Measurements from ENCODE around the gene HP. TPM values are rescaled to one million over a fixed set of nuclear protein-coding genes. Genes with fewer than 3 reads are reported as not detected.

HP gene
- total RNA-seq, 4 donors from 2014 or later = 0.93 to 19.9 (median 1.3) TPM; not detected in 1

DNA sequence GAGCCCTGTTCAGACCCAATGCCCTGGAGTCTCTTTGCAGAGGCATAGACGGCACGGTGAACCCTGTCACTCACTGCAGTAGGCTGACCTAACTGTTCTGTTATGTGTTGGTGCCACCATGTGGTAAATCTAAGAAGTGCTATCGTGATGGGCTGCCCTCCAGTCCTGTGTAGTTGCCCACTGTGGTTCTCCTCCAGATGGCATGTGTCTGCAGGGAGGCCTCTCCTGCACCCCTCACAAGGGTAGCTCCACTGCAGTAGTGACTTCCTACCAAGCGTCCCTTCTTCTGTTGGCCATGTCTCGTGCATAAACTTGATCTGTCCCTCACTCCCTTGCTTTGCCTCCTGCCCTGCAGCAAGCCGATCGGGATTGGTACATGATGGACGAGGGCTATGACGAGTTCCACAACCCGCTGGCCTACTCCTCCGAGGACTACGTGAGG lies 45.1 kb downstream of the HP start:
- peaks cover 79 to 80% of the 10 kb centered on the region in 2 donors for H3K36me3 ChIP-seq
- DNase-seq = peak; percentile 12 to 28
- peaks cover 7 to 8% of the 10 kb centered on the region in 2 donors for H3K4me1 ChIP-seq
- TF ChIP-seq POLR2A (IDR thresholded peaks at IDR 0.05) = no peak
- TF ChIP-seq, protein P1, sequence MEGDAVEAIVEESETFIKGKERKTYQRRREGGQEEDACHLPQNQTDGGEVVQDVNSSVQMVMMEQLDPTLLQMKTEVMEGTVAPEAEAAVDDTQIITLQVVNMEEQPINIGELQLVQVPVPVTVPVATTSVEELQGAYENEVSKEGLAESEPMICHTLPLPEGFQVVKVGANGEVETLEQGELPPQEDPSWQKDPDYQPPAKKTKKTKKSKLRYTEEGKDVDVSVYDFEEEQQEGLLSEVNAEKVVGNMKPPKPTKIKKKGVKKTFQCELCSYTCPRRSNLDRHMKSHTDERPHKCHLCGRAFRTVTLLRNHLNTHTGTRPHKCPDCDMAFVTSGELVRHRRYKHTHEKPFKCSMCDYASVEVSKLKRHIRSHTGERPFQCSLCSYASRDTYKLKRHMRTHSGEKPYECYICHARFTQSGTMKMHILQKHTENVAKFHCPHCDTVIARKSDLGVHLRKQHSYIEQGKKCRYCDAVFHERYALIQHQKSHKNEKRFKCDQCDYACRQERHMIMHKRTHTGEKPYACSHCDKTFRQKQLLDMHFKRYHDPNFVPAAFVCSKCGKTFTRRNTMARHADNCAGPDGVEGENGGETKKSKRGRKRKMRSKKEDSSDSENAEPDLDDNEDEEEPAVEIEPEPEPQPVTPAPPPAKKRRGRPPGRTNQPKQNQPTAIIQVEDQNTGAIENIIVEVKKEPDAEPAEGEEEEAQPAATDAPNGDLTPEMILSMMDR (IDR thresholded peaks at IDR 0.05) = peak in 5 of 6 experiments; percentile 5 to 48 (median 36)
- H3K9me3 ChIP-seq = no peaks in the 10 kb centered on the region
- 68 to 73% methylated on average over 10 to 12 of the region's 12 CpGs for WGBS, 2 donors
- no peak overlapping the region for H3K4me3 ChIP-seq (replicated peaks in 1 of 3)
- H3K27me3 ChIP-seq = no peaks in the 10 kb centered on the region
- intact Hi-C loops (cut with DNase I) = loop anchor here (10.0 kb wide), 1 partner anchor 295 kb away; the partner anchor contains the start of gene AP1G1
- H3K27ac ChIP-seq = no peak overlapping the region

DNA sequence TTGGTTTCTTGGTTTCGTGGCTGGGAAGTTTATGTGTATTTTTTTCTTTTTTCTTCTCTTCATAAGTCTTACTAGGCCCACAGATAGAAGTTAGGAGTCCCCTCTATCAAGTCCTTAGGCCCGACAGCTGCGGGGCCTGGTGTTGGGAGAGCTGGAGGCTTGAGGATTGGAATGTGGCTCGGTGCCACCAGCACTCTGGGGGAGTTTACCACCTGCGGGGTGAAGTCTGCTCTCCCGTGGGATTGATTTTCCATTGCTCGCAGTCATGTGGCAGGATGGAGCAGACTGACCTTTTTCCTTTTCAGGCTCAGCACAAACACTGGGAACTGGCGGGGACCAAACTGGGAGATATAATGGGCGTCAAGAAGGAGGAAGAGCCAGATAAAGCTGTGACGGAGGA lies 46.9 kb downstream of the HP start:
- H3K27ac ChIP-seq = no peak overlapping the region
- H3K4me3 ChIP-seq (replicated peaks in 1 of 3) = no peak overlapping the region
- peaks cover 96 to 97% of the 10 kb centered on the region in 2 donors for H3K36me3 ChIP-seq
- no peak for DNase-seq
- no peaks in the 10 kb centered on the region for H3K27me3 ChIP-seq
- no peaks in the 10 kb centered on the region for H3K4me1 ChIP-seq
- H3K9me3 ChIP-seq = no peaks in the 10 kb centered on the region
- TF ChIP-seq, protein P1 (IDR thresholded peaks at IDR 0.05) = no peak
- no peak for TF ChIP-seq POLR2A (IDR thresholded peaks at IDR 0.05)
- WGBS, 2 donors = 88 to 91% methylated on average over 10 of the region's 10 CpGs
- intact Hi-C loops (cut with DNase I) = no loop called here

DNA sequence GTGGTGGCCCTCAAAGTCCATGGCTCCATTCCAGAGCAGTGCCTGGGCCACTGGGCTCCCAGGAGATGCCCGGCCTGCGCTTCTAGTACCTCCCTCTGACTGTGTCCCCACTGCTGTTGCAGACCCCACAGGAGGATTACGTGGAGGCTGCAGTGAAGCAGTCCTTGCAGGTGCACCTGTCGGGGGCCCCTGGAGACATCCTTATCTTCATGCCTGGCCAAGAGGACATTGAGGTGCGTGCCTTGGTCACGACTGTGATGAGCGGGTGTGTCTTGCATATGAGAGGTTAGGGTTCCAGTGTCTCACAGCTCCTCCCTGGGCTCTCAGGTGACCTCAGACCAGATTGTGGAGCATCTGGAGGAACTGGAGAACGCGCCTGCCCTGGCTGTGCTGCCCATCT lies 50.6 kb downstream of the HP start:
- H3K9me3 ChIP-seq = no peaks in the 10 kb centered on the region
- H3K27ac ChIP-seq = no peak overlapping the region
- TF ChIP-seq, protein P1 (IDR thresholded peaks at IDR 0.05) = no peak
- TF ChIP-seq POLR2A (IDR thresholded peaks at IDR 0.05) = no peak
- H3K36me3 ChIP-seq = peaks cover 95 to 99% of the 10 kb centered on the region in 2 donors
- intact Hi-C loops (cut with DNase I) = no loop called here
- WGBS, 2 donors = 97 to 98% methylated on average over 7 to 9 of the region's 9 CpGs
- DNase-seq = no peak
- no peaks in the 10 kb centered on the region for H3K4me1 ChIP-seq
- H3K27me3 ChIP-seq = no peaks in the 10 kb centered on the region
- no peak overlapping the region for H3K4me3 ChIP-seq (replicated peaks in 1 of 3)

DNA sequence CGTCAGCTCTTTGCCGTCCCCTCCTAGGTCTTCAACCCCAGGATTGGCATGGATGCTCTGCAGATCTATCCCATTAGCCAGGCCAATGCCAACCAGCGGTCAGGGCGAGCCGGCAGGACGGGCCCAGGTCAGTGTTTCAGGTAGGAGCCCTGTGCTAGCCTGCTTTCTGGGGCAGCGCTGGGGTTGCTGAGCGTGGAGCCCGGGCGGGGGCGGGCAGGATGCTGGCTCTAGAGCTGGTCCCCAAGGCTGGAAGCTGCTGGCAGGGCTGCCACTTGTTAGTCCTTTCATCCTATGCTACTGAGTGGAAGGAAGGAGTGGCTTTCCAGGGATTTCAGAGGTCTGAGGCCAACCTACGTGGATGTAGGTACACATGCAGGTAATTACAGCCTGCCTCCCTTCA lies 51.7 kb downstream of the HP start:
- Histone ChIP-seq H3K4me1 (no peaks in the 10 kb centered on the region), H3K4me3 (replicated peaks in 1 of 3) (no peak overlapping the region), H3K36me3 (peaks cover 95 to 99% of the 10 kb centered on the region in 2 donors), H3K9me3 (no peaks in the 10 kb centered on the region), H3K27ac (no peak overlapping the region), H3K27me3 (no peaks in the 10 kb centered on the region)
- 94 to 98% methylated on average over 12 of the region's 12 CpGs for whole genome bisulfite sequencing, 2 donors
- no peak for TF ChIP-seq POLR2A (IDR thresholded peaks at IDR 0.05)
- TF ChIP-seq, protein P1 (IDR thresholded peaks at IDR 0.05) = no peak
- intact Hi-C loops (cut with DNase I) = no loop called here
- DNase-seq = no peak

DNA sequence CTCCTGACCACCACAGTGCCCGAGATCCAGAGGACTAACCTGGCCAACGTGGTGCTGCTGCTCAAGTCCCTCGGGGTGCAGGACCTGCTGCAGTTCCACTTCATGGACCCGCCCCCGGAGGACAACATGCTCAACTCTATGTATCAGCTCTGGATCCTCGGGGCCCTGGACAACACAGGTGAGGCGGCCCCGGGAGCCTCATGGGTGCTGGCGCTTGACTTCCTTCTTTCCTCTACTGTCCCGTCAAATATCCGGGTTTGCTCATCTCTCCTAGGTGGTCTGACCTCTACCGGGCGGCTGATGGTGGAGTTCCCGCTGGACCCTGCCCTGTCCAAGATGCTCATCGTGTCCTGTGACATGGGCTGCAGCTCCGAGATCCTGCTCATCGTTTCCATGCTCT lies 53.1 kb downstream of the HP start:
- intact Hi-C loops (cut with DNase I) = no loop called here
- DNase-seq = no peak
- Histone ChIP-seq H3K4me3 (replicated peaks in 1 of 3) (no peak overlapping the region), H3K27me3 (no peaks in the 10 kb centered on the region), H3K36me3 (peaks cover 95 to 99% of the 10 kb centered on the region in 2 donors), H3K4me1 (no peaks in the 10 kb centered on the region), H3K27ac (no peak overlapping the region), H3K9me3 (no peaks in the 10 kb centered on the region)
- 94% methylated on average over 17 of the region's 17 CpGs for WGBS, 2 donors
- TF ChIP-seq, protein P1 (IDR thresholded peaks at IDR 0.05) = no peak
- no peak for TF ChIP-seq POLR2A (IDR thresholded peaks at IDR 0.05)
